ENCODE data around the gene PLXDC1. TPM values are rescaled to one million over a fixed set of nuclear protein-coding genes. Genes with fewer than 3 reads are reported as not detected.

The PLXDC1 gene
- total RNA-seq, 1 donor from 2014 or later = under 0.01 TPM

DNA sequence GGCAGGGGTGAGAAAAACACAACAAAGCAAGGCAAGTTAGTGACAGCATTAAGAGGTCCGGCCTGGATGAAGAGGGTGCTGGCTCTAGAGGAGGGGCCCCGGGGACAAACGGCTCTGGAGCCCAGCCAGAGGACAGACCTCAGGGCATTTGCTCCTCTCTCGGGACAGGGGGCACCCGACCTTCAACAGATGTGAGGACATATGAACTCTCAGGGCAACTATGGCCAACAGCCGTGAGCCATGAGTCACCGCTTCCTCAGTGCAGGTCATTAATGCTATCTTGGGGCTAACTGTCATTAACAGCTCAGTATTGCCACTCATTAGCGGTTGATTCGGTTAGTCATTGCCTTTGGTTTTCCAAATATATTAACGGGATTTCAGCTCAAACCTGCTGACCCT, 24.3 kb upstream of the PLXDC1 start:
- FAIRE-seq = no peak
- H3K27me3 ChIP-seq (ENCODE audit: control insufficient read depth, insufficient read depth, low read length) = no peaks in the 10 kb centered on the region

DNA sequence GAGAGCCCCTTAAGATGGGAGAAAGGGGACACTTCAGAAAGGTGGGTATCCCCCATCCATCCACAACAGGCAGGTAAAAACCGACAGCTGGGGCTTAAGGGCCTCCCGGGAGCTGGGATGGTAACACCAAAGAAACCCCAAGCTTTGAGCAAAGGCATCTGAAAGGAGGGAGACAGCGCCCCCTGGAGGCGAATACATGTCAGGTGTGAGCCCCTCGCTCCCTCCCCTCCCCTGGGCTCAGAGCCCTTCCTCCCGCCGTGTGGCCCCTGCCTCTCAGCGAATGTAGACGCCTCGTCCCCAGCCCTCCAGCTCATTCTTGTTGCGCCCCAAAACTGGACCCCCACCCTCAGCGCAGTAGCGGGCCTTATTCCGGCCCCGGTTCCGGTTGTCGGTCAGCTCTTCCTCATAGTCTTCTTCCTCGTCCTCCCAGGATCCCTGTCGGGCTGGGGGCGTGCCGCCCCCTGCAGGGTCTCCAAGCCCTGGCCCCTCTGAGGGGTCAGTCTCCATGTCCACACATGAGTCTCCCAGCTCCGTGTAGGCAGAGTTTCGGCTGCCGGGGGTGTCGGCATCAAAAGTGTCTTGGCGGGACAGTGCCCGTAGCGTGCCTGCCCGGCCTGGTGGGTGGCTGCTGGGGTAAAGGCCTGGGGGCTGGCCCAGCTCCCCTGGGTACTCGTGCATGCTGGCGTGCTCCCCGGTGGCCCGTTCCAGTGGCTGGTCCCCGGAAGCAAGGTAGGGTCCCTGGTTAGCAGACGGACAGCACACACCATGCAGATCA, 23.7 kb upstream of the PLXDC1 start:
- Histone ChIP-seq H3K27me3 (ENCODE audit: control insufficient read depth, insufficient read depth, low read length) (no peaks in the 10 kb centered on the region), H3K4me3 (ENCODE audit: low read depth, low read length) (no peak overlapping the region), H3K36me3 (ENCODE audit: control insufficient read depth, insufficient read depth, low read length) (peaks cover 9% of the 10 kb centered on the region)
- FAIRE-seq (no peak), DNase-seq (ENCODE audit: low read depth) (peak; percentile 25)
- TF ChIP-seq, protein P1, sequence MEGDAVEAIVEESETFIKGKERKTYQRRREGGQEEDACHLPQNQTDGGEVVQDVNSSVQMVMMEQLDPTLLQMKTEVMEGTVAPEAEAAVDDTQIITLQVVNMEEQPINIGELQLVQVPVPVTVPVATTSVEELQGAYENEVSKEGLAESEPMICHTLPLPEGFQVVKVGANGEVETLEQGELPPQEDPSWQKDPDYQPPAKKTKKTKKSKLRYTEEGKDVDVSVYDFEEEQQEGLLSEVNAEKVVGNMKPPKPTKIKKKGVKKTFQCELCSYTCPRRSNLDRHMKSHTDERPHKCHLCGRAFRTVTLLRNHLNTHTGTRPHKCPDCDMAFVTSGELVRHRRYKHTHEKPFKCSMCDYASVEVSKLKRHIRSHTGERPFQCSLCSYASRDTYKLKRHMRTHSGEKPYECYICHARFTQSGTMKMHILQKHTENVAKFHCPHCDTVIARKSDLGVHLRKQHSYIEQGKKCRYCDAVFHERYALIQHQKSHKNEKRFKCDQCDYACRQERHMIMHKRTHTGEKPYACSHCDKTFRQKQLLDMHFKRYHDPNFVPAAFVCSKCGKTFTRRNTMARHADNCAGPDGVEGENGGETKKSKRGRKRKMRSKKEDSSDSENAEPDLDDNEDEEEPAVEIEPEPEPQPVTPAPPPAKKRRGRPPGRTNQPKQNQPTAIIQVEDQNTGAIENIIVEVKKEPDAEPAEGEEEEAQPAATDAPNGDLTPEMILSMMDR (IDR thresholded peaks at IDR 0.05; ENCODE audit: insufficient read depth, low read length, severe bottlenecking) = peak; percentile 93

More for the DNA sequence above, 24.3 kb upstream of the PLXDC1 start:
- DNase-seq (ENCODE audit: low read depth) = peak; percentile 21
- TF ChIP-seq, protein P1 (IDR thresholded peaks at IDR 0.05; ENCODE audit: insufficient read depth, low read length, severe bottlenecking) = no peak
- Histone ChIP-seq H3K36me3 (ENCODE audit: control insufficient read depth, insufficient read depth, low read length) (peaks cover 9% of the 10 kb centered on the region), H3K4me3 (ENCODE audit: low read depth, low read length) (no peak overlapping the region)

DNA sequence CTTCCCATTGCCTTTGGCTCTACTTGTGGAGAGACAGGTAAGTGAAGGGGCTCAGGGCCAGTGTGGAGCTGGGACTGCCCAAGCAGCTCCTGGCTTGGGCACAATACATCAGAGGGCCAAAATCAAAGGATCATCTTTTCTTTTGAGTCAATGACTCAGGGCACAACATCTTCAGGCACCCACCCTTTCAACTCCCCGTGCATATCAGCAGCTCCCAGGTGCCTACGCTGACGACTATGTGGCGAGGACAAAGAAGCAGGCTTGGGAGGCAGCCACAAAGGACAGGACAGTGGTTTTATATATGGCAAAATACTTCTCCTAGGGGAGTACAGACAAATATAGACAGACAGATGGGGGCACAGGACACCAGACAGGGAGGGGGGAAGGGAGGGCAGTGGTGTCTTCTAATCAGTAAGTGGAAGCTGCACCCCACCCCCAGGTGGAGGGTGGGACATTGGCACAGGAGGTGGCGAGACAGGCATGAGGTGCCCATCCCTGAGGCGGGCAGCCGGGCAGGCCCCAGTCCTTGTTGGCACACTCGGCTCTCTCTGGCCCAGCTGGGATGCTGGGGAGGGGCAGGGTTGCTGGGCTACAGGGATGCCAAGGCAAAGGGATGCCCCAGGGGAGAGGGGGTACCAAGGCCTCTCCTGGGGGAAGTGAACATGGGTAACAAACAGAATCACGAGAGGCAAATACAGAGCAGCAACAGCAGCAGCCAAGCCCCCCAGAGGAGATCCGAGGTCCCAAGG, 22.3 kb upstream of the PLXDC1 start:
- H3K36me3 ChIP-seq (ENCODE audit: control insufficient read depth, insufficient read depth, low read length) = peaks cover 9% of the 10 kb centered on the region
- DNase-seq (ENCODE audit: low read depth) = no peak
- FAIRE-seq = no peak
- TF ChIP-seq, protein P1 (IDR thresholded peaks at IDR 0.05; ENCODE audit: insufficient read depth, low read length, severe bottlenecking) = no peak
- no peaks in the 10 kb centered on the region for H3K27me3 ChIP-seq (ENCODE audit: control insufficient read depth, insufficient read depth, low read length)
- no peak overlapping the region for H3K4me3 ChIP-seq (ENCODE audit: low read depth, low read length)

DNA sequence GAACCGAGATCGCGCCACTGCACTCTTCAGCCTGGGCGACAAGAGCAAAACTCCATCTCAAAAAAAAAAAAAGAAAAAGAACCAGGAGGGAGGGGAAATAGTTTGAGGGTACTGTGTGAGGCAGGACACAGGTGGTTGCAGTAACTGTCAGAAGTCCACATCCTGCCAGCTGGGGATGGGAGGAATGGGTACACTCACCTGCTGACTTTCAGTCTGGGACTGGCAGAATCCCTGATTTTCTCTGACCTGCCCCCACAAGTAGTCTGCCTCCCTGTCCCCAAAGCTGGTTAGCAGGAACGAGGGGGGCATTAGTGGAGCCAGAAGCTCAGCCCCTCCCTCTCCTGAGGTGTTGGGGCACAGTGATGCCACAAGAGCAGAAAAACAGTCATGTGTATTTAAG, 21.6 kb upstream of the PLXDC1 start:
- TF ChIP-seq, protein P1 (IDR thresholded peaks at IDR 0.05; ENCODE audit: insufficient read depth, low read length, severe bottlenecking) = no peak
- FAIRE-seq (peak; percentile 58), DNase-seq (ENCODE audit: low read depth) (no peak)
- no peak overlapping the region for H3K4me3 ChIP-seq (ENCODE audit: low read depth, low read length)
- peaks cover 9% of the 10 kb centered on the region for H3K36me3 ChIP-seq (ENCODE audit: control insufficient read depth, insufficient read depth, low read length)
- H3K27me3 ChIP-seq (ENCODE audit: control insufficient read depth, insufficient read depth, low read length) = no peaks in the 10 kb centered on the region

DNA sequence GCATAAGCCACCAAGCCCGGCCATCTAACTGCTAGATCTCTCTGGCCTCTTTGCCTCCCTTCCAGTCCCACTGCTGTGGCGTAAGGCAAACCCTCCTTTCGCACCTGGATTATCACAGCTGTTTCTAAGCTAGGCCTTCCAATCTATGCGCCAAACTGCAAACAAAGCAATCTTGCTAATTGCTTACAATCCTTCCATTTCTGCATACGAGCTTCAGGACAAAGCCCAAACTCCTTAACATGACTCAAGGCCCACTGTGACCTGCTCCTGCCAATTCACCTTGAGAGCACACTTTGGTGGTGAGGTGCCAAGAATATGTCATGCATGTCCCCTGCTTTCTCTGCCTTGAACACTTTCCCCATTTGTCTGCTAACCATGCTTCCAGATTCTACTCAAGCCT, 20.5 kb upstream of the PLXDC1 start:
- H3K36me3 ChIP-seq (ENCODE audit: control insufficient read depth, insufficient read depth, low read length) = no peaks in the 10 kb centered on the region
- TF ChIP-seq, protein P1 (IDR thresholded peaks at IDR 0.05; ENCODE audit: insufficient read depth, low read length, severe bottlenecking) = no peak
- DNase-seq (ENCODE audit: low read depth) = no peak
- no peaks in the 10 kb centered on the region for H3K27me3 ChIP-seq (ENCODE audit: control insufficient read depth, insufficient read depth, low read length)
- FAIRE-seq = peak; percentile 82
- H3K4me3 ChIP-seq (ENCODE audit: low read depth, low read length) = no peak overlapping the region

All from bronchial epithelial cell (primary cell).